Osteocyte (in vitro differentiated cells): ENCODE measurements around the gene GPD2. TPM values are rescaled to one million over a fixed set of nuclear protein-coding genes. Genes with fewer than 3 reads are reported as not detected.

ENCODE experiments used
- DNase-seq: peaks from one replicate; pipeline ENCODE4 v3.0.0; 2021; ENCODE audit warnings: mixed read lengths; ENCODE audit not compliant: unreplicated experiment; ENCODE audit errors: extremely low spot score
- H3K27ac Mint-ChIP-seq: one replicate; pipeline ENCODE4 v1.8.0; 2021; ENCODE audit warnings: mild to moderate bottlenecking, mixed read lengths; ENCODE audit not compliant: unreplicated experiment
- H3K27me3 Mint-ChIP-seq: one replicate; pipeline ENCODE4 v1.8.0; 2021; ENCODE audit warnings: mixed read lengths; ENCODE audit not compliant: unreplicated experiment
- H3K36me3 Mint-ChIP-seq: one replicate; pipeline ENCODE4 v1.8.0; 2021; ENCODE audit warnings: mixed read lengths; ENCODE audit not compliant: unreplicated experiment
- H3K4me1 Mint-ChIP-seq: one replicate; pipeline ENCODE4 v1.8.0; 2021; ENCODE audit warnings: mixed read lengths; ENCODE audit not compliant: unreplicated experiment
- H3K4me3 Mint-ChIP-seq: one replicate; pipeline ENCODE4 v1.8.0; 2021; ENCODE audit warnings: mild to moderate bottlenecking, moderate library complexity, mixed read lengths; ENCODE audit not compliant: unreplicated experiment
- H3K9me3 Mint-ChIP-seq: one replicate; pipeline ENCODE4 v1.8.0; 2021; ENCODE audit warnings: mixed read lengths; ENCODE audit not compliant: unreplicated experiment
- CTCF ChIP-seq: fragments of 200-600 bp; sonication (generic); IDR thresholded peaks from 2 replicates; pipeline ENCODE4 v1.5.0; 2021; ENCODE audit warnings: antibody characterized with exemption, mild to moderate bottlenecking, moderate library complexity
- total RNA-seq: library from RNA; stranded (reverse); gene quantifications from 2 replicates; pipeline ENCODE4 v1.2.1, GENCODE V29; 2021

Gene GPD2
- total RNA-seq, 1 donor from 2014 or later = 21.8 TPM

- Mint-ChIP-seq H3K36me3 (no peaks in the 10 kb centered on the region), H3K4me1 (peaks cover 50% of the 10 kb centered on the region)
These were observed 412 bp downstream of the GPD2 start for GRCh38 chr2:156436497-156437085.

GRCh38 chr2:156437272-156437930 is 1.2 kb downstream of the GPD2 start:
- peak overlapping the region; percentile 97 for H3K27ac Mint-ChIP-seq
- H3K4me3 Mint-ChIP-seq = peak overlapping the region; percentile 92
- H3K36me3 Mint-ChIP-seq = no peaks in the 10 kb centered on the region
- no peaks in the 10 kb centered on the region for H3K9me3 Mint-ChIP-seq
- H3K27me3 Mint-ChIP-seq = no peaks in the 10 kb centered on the region
- H3K4me1 Mint-ChIP-seq = peaks cover 47% of the 10 kb centered on the region
- TF ChIP-seq CTCF = no peak
- no peak for DNase-seq

More at GRCh38 chr2:156436497-156437085, 412 bp downstream of the GPD2 start:
- DNase-seq = no peak
- Mint-ChIP-seq H3K27ac (peak overlapping the region; percentile 97), H3K9me3 (no peaks in the 10 kb centered on the region), H3K4me3 (peak overlapping the region; percentile 92), H3K27me3 (no peaks in the 10 kb centered on the region)
- TF ChIP-seq CTCF = no peak

- Mint-ChIP-seq H3K4me1 (peaks cover 44% of the 10 kb centered on the region), H3K9me3 (no peaks in the 10 kb centered on the region), H3K36me3 (no peaks in the 10 kb centered on the region), H3K27ac (peak overlapping the region; percentile 97), H3K27me3 (no peaks in the 10 kb centered on the region), H3K4me3 (peak overlapping the region; percentile 92)
- TF ChIP-seq CTCF = no peak
- no peak for DNase-seq
These were observed 1.8 kb downstream of the GPD2 start for GRCh38 chr2:156437931-156438410.

GRCh38 chr2:156443089-156443488 is 6.9 kb downstream of the GPD2 start:
- H3K27ac Mint-ChIP-seq = no peak overlapping the region
- no peak for TF ChIP-seq CTCF
- H3K9me3 Mint-ChIP-seq = no peaks in the 10 kb centered on the region
- no peak overlapping the region for H3K4me3 Mint-ChIP-seq
- H3K4me1 Mint-ChIP-seq = peaks cover 32% of the 10 kb centered on the region
- DNase-seq = no peak
- H3K27me3 Mint-ChIP-seq = no peaks in the 10 kb centered on the region
- H3K36me3 Mint-ChIP-seq = peaks cover 2% of the 10 kb centered on the region
